Jurkat, Clone E6-1 (cell line): Measurements from ENCODE around the gene UGT1A3.

ENCODE experiments used
- DNase-seq: peaks from one replicate; pipeline ENCODE4 v3.0.0-alpha.2; 2011; ENCODE audit warnings: low read depth, low spot score
- H3K4me3 ChIP-seq: 2 replicates; pipeline ENCODE4 v1.5.1; 2011; ENCODE audit warnings: mild to moderate bottlenecking, low read length, control low read depth, moderate library complexity

The UGT1A3 gene

GRCh38 chr2:233822101-233822771 is 93.4 kb downstream of the UGT1A3 start:
- no peak overlapping the region for H3K4me3 ChIP-seq
- DNase-seq = no peak
